Heart left ventricle (tissue), 16 donors: ENCODE results near the gene MYCN. TPM values are rescaled to one million over a fixed set of nuclear protein-coding genes. Genes with fewer than 3 reads are reported as not detected.

Experiments
- ATAC-seq, 4 donors: fragments of 200-7000 bp; cut with Tn5 transposase; one replicate each; pipeline ENCODE4 v1.9.1; 2020 to 2022; ENCODE audit warnings: moderate library complexity in 4 of 4, mild to moderate bottlenecking in 3 of 4, moderate number of reproducible peaks in 1 of 4
- DNase-seq, 5 donors: peaks; one replicate each; pipeline ENCODE4 v3.0.0-alpha.2; 2020
- H3K27ac ChIP-seq, 12 donors: fragments of 200-600 bp; sonication (generic) in 4 of 12; one replicate each; pipeline versions ENCODE4 v1.5.0 to v1.8.0; 2016 to 2022; ENCODE audit warnings: mild to moderate bottlenecking in 2 of 12
- H3K27me3 ChIP-seq, 9 donors: fragments of 200-600 bp; sonication (generic) in 2 of 9; one replicate each; pipeline versions ENCODE4 v1.5.1 to v1.8.0; 2016 to 2022; ENCODE audit warnings: mild to moderate bottlenecking in 3 of 9
- H3K36me3 ChIP-seq, 9 donors: fragments of 200-600 bp; sonication (generic) in 2 of 9; one replicate each; pipeline versions ENCODE4 v1.5.0 to v1.8.0; 2018 to 2022; ENCODE audit warnings: mild to moderate bottlenecking in 2 of 9
- H3K4me1 ChIP-seq, 12 donors: fragments of 200-600 bp; sonication (generic) in 4 of 12; one replicate each; pipeline versions ENCODE4 v1.5.0 to v1.8.0; 2016 to 2022; ENCODE audit warnings: mild to moderate bottlenecking in 3 of 12
- H3K4me3 ChIP-seq, 12 donors: fragments of 200-600 bp; sonication (generic) in 4 of 12; one replicate each; pipeline versions ENCODE4 v1.5.0 to v1.8.0; 2017 to 2022; ENCODE audit warnings: mild to moderate bottlenecking in 9 of 12, moderate library complexity in 4 of 12
- H3K9me3 ChIP-seq, 12 donors: fragments of 200-600 bp; sonication (generic) in 4 of 12; one replicate each; pipeline versions ENCODE4 v1.5.0 to v1.8.0; 2016 to 2022; ENCODE audit warnings: mild to moderate bottlenecking in 1 of 12
- CTCF ChIP-seq, 12 donors: fragments of 200-600 bp; sonication (generic) in 4 of 12; IDR thresholded peaks; one replicate each; pipeline versions ENCODE4 v1.5.0 to v1.8.0; 2018 to 2022; ENCODE audit warnings: antibody characterized with exemption in 12 of 12, mild to moderate bottlenecking in 5 of 12
- POLR2A ChIP-seq, 2 donors: fragments of 450-650 bp; IDR thresholded peaks; one replicate each; pipeline ENCODE4 v1.6.1; 2017; ENCODE audit warnings: antibody characterized with exemption in 2 of 2, mild to moderate bottlenecking in 2 of 2, moderate library complexity in 2 of 2
- WGBS, 4 donors: extraction: QIAGEN DNeasy Blood & Tissue Kit in 2 of 4; methylation state at CpG; one replicate each; pipeline versions ENCODE4 v1.1.5 to v1.1.7; 2013 to 2018; 5-methylcytosine and 5-hydroxymethylcytosine counted together
- intact Hi-C, 10 donors: fragments of 100-400 bp; cut with DNase I; formaldehyde crosslinking; loops; one replicate each; pipeline versions ENCODE4 v1.11.1 to v1.14.2; 2022
- polyA plus RNA-seq, 2 donors: library from polyadenylated mRNA; stranded (reverse); fragments of 200-250 nt; gene quantifications; one replicate each; pipeline ENCODE4 v1.2.3, GENCODE V29; 2013
- total RNA-seq, 9 donors: library from RNA; depleted of rRNA in 2 of 9; stranded (reverse); fragments of >200 nt in 2 of 9; fragmentation: NEBNext Ultra II Directional in 3 of 9; extraction: Animal tissue kit (Norgen Biotek cat#: 25700) in 3 of 9; gene quantifications; one replicate each; pipeline versions ENCODE4 v1.1.0 to v1.2.4, GENCODE V29; 2016 to 2023
- donor health status: ischemic (EF 13 %, LVEDD 7.1; RV severe dilation, severe dysfunction).
- donor health status: healthy with polysubstance abuse.
- donor health status: DM: no; HTN: yes; CAD: no.
- donor health status: DM: no; HTN: no; CAD: no.
- donor health status: ischemic (EF 25% LVEDD 6.9; RV normal size, moderate dysfunction).
- donor health status: ischemic (EF 25% LVEDD 5.7; RV mildly dilated, moderate dysfunction).
- donor health status: healthy.
- donor health status: DM: yes; HTN: yes; CAD: no.
- donor health status: ischemic (EF 35%, LVEDD 5.7; RV mildly dilated, moderate dysfunction).
- donor health status: nonischemic (EF 11% LVEDD 7.7; RV severe dilation, severe dysfunction).
- donor health status: DM: yes; HTN: yes; CAD: no.
- donor health status: PGD.
- donor health status: ischemic (EF 29% LVEDD 5.4; RV normal size, mild dysfunction).
- donor health status: nonischemic (EF 23%, LVEDD 6.1; RV moderate dilation, normal function).

The MYCN gene
- total and polyA plus RNA-seq, 11 donors = 0.22 to 1.6 (median 0.62) TPM; not detected in 2

- no peaks in the 10 kb centered on the region for H3K9me3 ChIP-seq
- no peak for DNase-seq
- H3K4me3 ChIP-seq = no peak overlapping the region
- WGBS, 4 donors = 61 to 69% (median 66%) methylated on average over 6 to 7 of the region's 7 CpGs
- no peak overlapping the region for H3K27ac ChIP-seq
- no peaks in the 10 kb centered on the region for H3K4me1 ChIP-seq
- H3K27me3 ChIP-seq = peaks cover 0 to 11% (median 0%) of the 10 kb centered on the region in 9 donors
- no peak for ATAC-seq
- intact Hi-C loops = no loop called here
- no peak for TF ChIP-seq CTCF (IDR thresholded peaks at IDR 0.05)
- no peak for TF ChIP-seq POLR2A (IDR thresholded peaks at IDR 0.05)
- no peaks in the 10 kb centered on the region for H3K36me3 ChIP-seq
Observed at GRCh38 chr2:15971351-15971750, 31.0 kb downstream of the MYCN start.

- no peak for TF ChIP-seq CTCF (IDR thresholded peaks at IDR 0.05)
- no peak for TF ChIP-seq POLR2A (IDR thresholded peaks at IDR 0.05)
- Histone ChIP-seq H3K4me3 (no peak overlapping the region), H3K27ac (no peak overlapping the region), H3K27me3 (peaks cover 0 to 11% (median 0%) of the 10 kb centered on the region in 9 donors), H3K36me3 (no peaks in the 10 kb centered on the region), H3K9me3 (no peaks in the 10 kb centered on the region), H3K4me1 (no peaks in the 10 kb centered on the region)
- DNase-seq (no peak), ATAC-seq (no peak)
- intact Hi-C loops = no loop called here
- 84 to 88% (median 86%) methylated on average over 7 of the region's 7 CpGs for WGBS, 4 donors
Observed at GRCh38 chr2:15971831-15972522, 31.6 kb downstream of the MYCN start.

- no peak for DNase-seq
- TF ChIP-seq POLR2A (IDR thresholded peaks at IDR 0.05) (no peak), CTCF (IDR thresholded peaks at IDR 0.05) (no peak)
- intact Hi-C loops = no loop called here
Observed at GRCh38 chr2:15973481-15974401, 33.4 kb downstream of the MYCN start.

More at GRCh38 chr2:15973481-15974401, 33.4 kb downstream of the MYCN start:
- Histone ChIP-seq H3K36me3 (no peaks in the 10 kb centered on the region), H3K27ac (no peak overlapping the region), H3K9me3 (no peaks in the 10 kb centered on the region), H3K27me3 (peaks cover 0 to 11% (median 0%) of the 10 kb centered on the region in 9 donors), H3K4me1 (no peaks in the 10 kb centered on the region), H3K4me3 (no peak overlapping the region)
- WGBS, 4 donors = 72 to 76% (median 74%) methylated on average over 7 of the region's 7 CpGs
- no peak for ATAC-seq
